HEK293 (cell line): Measurements from ENCODE around the gene CSAG2.
"Not testable (repeated sequence)": the region's sequence is repeated elsewhere in the genome, so short reads cannot be mapped to it uniquely, and the experiment has no call there.

Source experiments
- CTCF ChIA-PET: fragments of 350-600 bp; formaldehyde crosslinking; extraction: SDS; loops from one replicate; lab custom pipeline; 2021; ENCODE audit warnings: antibody characterized with exemption; lab: Yijun Ruan, JAX
- POLR2A ChIA-PET: fragments of 300-600 bp; formaldehyde crosslinking; extraction: SDS; loops from one replicate; lab custom pipeline; 2020; ENCODE audit warnings: antibody characterized with exemption, inconsistent platforms; lab: Yijun Ruan, JAX
- H3K27ac ChIP-seq: fragments of 200-500 bp; sonication (Bioruptor generic); 2 replicates; pipeline ENCODE4 v1.5.1; 2014; ENCODE audit warnings: low read depth, low read length, control low read depth, inconsistent platforms; ENCODE audit errors: extremely low read depth
- H3K36me3 ChIP-seq, 2 experiments: fragments of 200-500 bp in 1 of 2; sonication (Bioruptor generic) in 1 of 2; 1 replicate in 1 of 2; 2 replicates in 1 of 2; pipeline ENCODE4 v1.5.1; 2014 to 2017; ENCODE audit warnings: inconsistent platforms in 2 of 2, low read length in 2 of 2; ENCODE audit not compliant: control insufficient read depth in 2 of 2, insufficient read depth in 1 of 2
- H3K4me1 ChIP-seq: fragments of 200-500 bp; sonication (Bioruptor generic); 2 replicates; pipeline ENCODE4 v1.5.1; 2014; ENCODE audit warnings: mild to moderate bottlenecking, low read length, inconsistent platforms; ENCODE audit not compliant: control insufficient read depth, insufficient read depth
- H3K4me3 ChIP-seq: 2 replicates; pipeline ENCODE4 v1.5.1; 2011; ENCODE audit warnings: low read depth, mild to moderate bottlenecking, control low read depth, low read length, moderate library complexity
- H3K9me3 ChIP-seq: fragments of 200-500 bp; sonication (Bioruptor generic); 2 replicates; pipeline ENCODE4 v1.5.1; 2014; ENCODE audit warnings: low read depth, low read length, inconsistent platforms; ENCODE audit not compliant: control insufficient read depth, insufficient read depth
- AEBP2 ChIP-seq: fragments of 450-650 bp; formaldehyde crosslinking; IDR thresholded peaks from 2 replicates; pipeline ENCODE4 v1.5.1; 2016; ENCODE audit warnings: missing biosample characterization, missing genetic modification characterization, borderline replicate concordance
- GFI1B ChIP-seq: fragments of 450-650 bp; formaldehyde crosslinking; IDR thresholded peaks from 2 replicates; pipeline ENCODE4 v1.5.1; 2016; ENCODE audit warnings: missing biosample characterization, missing genetic modification characterization
- TRIM28 ChIP-seq: IDR thresholded peaks from 2 replicates; pipeline ENCODE4 v1.6.1; 2011; ENCODE audit warnings: low read length, control low read depth, borderline replicate concordance
- ZNF223 ChIP-seq: fragments of 450-650 bp; formaldehyde crosslinking; IDR thresholded peaks from 2 replicates; pipeline ENCODE4 v1.5.1; 2016; ENCODE audit warnings: missing biosample characterization, missing genetic modification characterization
- ZNF362 ChIP-seq: fragments of 450-650 bp; formaldehyde crosslinking; IDR thresholded peaks from 2 replicates; pipeline ENCODE4 v1.5.1; 2016; ENCODE audit warnings: missing biosample characterization, missing genetic modification characterization
- ZNF433 ChIP-seq: fragments of 450-650 bp; formaldehyde crosslinking; IDR thresholded peaks from 2 replicates; pipeline ENCODE4 v1.5.1; 2016; ENCODE audit warnings: missing biosample characterization, missing genetic modification characterization, low read depth
- ZNF664 ChIP-seq: fragments of 450-650 bp; formaldehyde crosslinking; IDR thresholded peaks from 2 replicates; pipeline ENCODE4 v1.5.1; 2016; ENCODE audit warnings: missing biosample characterization, missing genetic modification characterization
- ZNF785 ChIP-seq: fragments of 450-650 bp; formaldehyde crosslinking; IDR thresholded peaks from 2 replicates; pipeline ENCODE4 v1.5.1; 2016; ENCODE audit warnings: missing biosample characterization, missing genetic modification characterization

CSAG2 gene

GRCh38 chrX:152709173-152709572 lies at the start of gene CSAG2:
Gene CSAG2 (minus strand): TSS chrX:152709273. CDS start chrX:152709112, 161 bp downstream.
- H3K4me3 ChIP-seq, CTCF ChIA-PET, H3K4me1 ChIP-seq, H3K9me3 ChIP-seq, H3K36me3 ChIP-seq, H3K27ac ChIP-seq, POLR2A ChIA-PET: not testable (repeated sequence)

- H3K4me3 ChIP-seq, H3K27ac ChIP-seq, H3K4me1 ChIP-seq, H3K36me3 ChIP-seq, POLR2A ChIA-PET, CTCF ChIA-PET, H3K9me3 ChIP-seq: not testable (repeated sequence)
Observed at GRCh38 chrX:152754871-152755270, 45.8 kb upstream of the CSAG2 start.

GRCh38 chrX:152753686-152754650 lies 44.9 kb upstream of the CSAG2 start, which contains the start of gene MAGEA2:
Gene MAGEA2 (minus strand): TSS chrX:152753842. CDS start chrX:152751363, 2,479 bp downstream.
- H3K36me3 ChIP-seq, POLR2A ChIA-PET, H3K9me3 ChIP-seq, H3K27ac ChIP-seq, H3K4me3 ChIP-seq, CTCF ChIA-PET, H3K4me1 ChIP-seq: not testable (repeated sequence)

- Histone ChIP-seq H3K9me3 (no peaks in the 10 kb centered on the region), H3K4me3 (no peak overlapping the region), H3K36me3 (no peaks in the 10 kb centered on the region), H3K4me1 (no peaks in the 10 kb centered on the region), H3K27ac (no peak overlapping the region)
- POLR2A ChIA-PET, result no interaction called here
- TF ChIP-seq TRIM28 (no peak), ZNF223 (tag by site-specific recombination) (no peak), ZNF785 (tag by site-specific recombination) (no peak), ZNF664 (peak; percentile 72), GFI1B (tag by site-specific recombination) (no peak), AEBP2 (tag by site-specific recombination) (no peak), ZNF433 (tag by site-specific recombination) (no peak), ZNF362 (tag by site-specific recombination) (no peak)
- CTCF ChIA-PET, result interaction anchor here (0.6 kb wide), 1 partner anchor 258 kb away, joined by 5 read pairs; no protein-coding TSS in a partner anchor
Observed at GRCh38 chrX:152738560-152738959, 29.5 kb upstream of the CSAG2 start.

- H3K4me3 ChIP-seq, H3K9me3 ChIP-seq, H3K27ac ChIP-seq, CTCF ChIA-PET, H3K36me3 ChIP-seq, POLR2A ChIA-PET, H3K4me1 ChIP-seq: not testable (repeated sequence)
Observed at GRCh38 chrX:152736528-152736927, 27.5 kb upstream of the CSAG2 start.
